Stimulated activated CD4-positive, alpha-beta T cell treated with anti-CD3 and anti-CD28 coated beads, Interleukin-2, amount 100 ng/mL, for 48 hours (primary cell): ENCODE results near the gene ARHGAP32.
"Not testable (repeated sequence)": the region's sequence is repeated elsewhere in the genome, so short reads cannot be mapped to it uniquely, and the experiment has no call there.

Source experiments
- DNase-seq, 2 donors: peaks; one replicate each; pipeline ENCODE4 v3.0.0-alpha.2; 2020

The ARHGAP32 gene

GRCh38 chr11:128927108-128927461, 265.0 kb downstream of the ARHGAP32 start:
- DNase-seq = no peak

- no peak for DNase-seq
Measured at GRCh38 chr11:128926437-128927107, 265.6 kb downstream of the ARHGAP32 start.

- no peak for DNase-seq
Measured at GRCh38 chr11:128926000-128926399, 266.1 kb downstream of the ARHGAP32 start.

- no peak for DNase-seq
Measured at GRCh38 chr11:128925250-128925600, 266.9 kb downstream of the ARHGAP32 start.

- DNase-seq = no peak
Measured at GRCh38 chr11:128924510-128925249, 267.4 kb downstream of the ARHGAP32 start.

- no peak for DNase-seq
Measured at GRCh38 chr11:128924104-128924503, 268.0 kb downstream of the ARHGAP32 start.

- no peak for DNase-seq
Measured at GRCh38 chr11:128921793-128922192, 270.3 kb downstream of the ARHGAP32 start.

- DNase-seq = no peak
Measured at GRCh38 chr11:128920666-128921065, 271.5 kb downstream of the ARHGAP32 start.

- not testable (repeated sequence) for DNase-seq
Measured at GRCh38 chr11:128919635-128920034, 272.5 kb downstream of the ARHGAP32 start.

- no peak for DNase-seq
Measured at GRCh38 chr11:128919216-128919615, 272.9 kb downstream of the ARHGAP32 start.

GRCh38 chr11:128917144-128917724, 274.9 kb downstream of the ARHGAP32 start:
- DNase-seq = no peak

- no peak for DNase-seq
Measured at GRCh38 chr11:128916681-128917080, 275.4 kb downstream of the ARHGAP32 start.

- no peak for DNase-seq
Measured at GRCh38 chr11:128916037-128916572, 276.0 kb downstream of the ARHGAP32 start.

- DNase-seq = no peak
Measured at GRCh38 chr11:128915149-128915521, 277.0 kb downstream of the ARHGAP32 start.
